NCI-H1105 treated with DMSO at 0.1 percent for 48 hours (cell line): ENCODE results near the gene BBS9.

Source experiments
- DNase-seq: peaks from one replicate; lab custom pipeline; 2025; lab: John Stamatoyannopoulos, UW

The BBS9 gene

DNA sequence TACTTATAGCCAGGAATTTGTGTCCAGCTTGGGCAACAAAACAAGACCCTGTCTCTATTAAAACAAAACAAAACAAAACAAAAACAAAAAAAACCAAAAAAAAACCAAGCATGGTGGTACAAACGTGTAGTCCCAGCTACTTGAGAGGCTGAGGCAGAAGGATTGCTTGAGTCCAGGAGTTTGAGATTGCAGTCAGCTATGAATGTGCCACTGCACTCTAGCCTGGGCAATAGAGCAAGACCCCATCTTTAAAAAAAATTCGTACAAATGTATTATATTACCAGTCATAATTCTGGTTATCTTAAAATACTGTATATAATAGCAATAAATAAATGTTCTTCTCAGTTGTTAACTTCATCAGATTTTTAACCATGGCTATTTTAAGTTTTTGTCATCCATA is 2.3 kb upstream of the BBS9 start:
- no peak for DNase-seq

DNA sequence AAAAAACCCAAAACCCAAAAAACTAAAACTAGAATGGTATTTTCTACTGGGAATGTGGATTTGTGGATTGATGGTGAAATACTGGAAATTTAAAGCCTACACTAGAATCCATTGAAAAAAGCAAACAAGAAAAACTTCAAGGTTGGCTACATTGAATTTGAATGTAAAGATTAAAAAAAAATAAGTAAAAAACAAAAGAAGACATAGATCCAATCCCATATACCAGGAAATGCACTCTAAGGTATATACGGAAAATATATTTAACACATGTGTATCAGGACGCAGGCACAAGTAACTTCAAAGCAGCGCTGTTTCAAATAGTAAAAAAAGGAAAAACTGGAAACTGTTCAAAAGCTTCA is 754 bp upstream of the BBS9 start:
- no peak for DNase-seq

DNA sequence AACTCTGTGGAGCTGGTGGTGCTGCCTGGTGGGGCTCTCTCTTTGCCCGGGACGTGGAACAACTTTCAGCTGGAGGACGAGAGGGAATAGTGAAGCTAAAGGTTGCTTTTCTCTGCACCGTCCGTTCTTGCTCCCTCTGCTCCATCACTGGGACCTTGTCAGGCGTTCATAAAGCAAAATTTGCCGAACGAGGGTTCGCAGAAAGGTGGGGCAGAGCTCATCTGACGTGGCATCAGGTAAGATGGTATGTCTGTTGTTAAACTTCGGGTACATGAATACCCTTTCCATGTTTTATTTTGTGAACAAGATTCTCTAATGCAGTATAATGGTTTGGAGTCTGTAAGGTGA is 416 bp downstream of the BBS9 start:
- DNase-seq, result peak; percentile 29

DNA sequence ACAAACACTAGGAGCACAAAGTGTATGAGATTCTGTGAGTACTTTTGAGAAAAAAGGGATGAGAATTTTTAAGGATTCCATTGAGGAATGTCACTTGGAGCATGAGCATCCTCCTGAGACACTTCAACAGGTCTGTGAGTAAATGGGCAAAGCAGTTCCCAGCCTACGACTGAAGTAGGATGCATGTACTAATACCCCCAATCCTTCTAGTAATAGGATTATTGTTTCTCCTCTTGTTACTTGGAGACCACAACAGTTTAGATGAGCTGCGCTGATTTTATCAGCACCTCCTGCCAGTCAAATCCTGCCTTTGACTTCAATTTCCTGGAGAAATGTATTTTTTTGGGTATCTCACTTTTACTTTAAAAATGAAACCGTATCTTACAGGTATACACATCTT is 820 bp downstream of the BBS9 start:
- no peak for DNase-seq

DNA sequence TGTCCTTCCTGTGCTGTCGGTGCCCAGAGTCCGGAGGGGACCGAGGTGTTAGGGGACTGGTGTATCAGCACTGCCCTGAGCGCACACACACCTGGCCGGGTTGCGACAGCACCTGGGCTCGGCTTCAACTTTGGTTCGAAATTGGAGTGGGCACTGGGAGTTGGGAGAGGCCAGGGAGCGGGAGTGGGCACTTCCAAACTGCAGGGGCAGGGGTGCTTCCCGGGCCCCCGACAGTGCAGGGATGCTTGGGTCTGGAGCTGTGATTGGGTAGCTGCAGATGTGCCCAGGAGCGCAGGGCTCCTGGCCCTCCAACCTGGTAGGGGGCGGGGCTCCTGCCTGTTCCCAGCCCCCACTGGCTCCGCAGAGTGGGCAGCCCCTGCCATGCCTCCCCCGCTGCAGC is 7.7 kb downstream of the BBS9 start:
- DNase-seq, result no peak

DNA sequence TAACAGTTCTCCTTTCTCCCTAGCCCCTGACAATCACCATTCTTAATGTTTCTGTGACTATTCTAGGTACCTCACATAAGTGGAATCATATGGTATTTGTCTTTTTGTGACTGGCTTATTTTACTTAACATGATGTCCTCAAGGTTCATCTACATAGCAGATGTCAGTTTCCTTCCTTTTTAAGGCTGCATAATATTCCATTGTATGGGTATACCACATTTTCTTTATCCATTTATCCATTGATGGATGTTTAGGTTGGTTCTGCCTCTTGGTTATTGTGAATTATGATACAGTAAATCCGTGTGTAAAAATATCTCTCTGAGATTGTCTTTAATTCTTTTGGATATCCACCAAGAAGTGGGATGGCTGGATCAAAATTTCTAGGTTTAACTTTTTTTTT is 13.2 kb downstream of the BBS9 start:
- no peak for DNase-seq

DNA sequence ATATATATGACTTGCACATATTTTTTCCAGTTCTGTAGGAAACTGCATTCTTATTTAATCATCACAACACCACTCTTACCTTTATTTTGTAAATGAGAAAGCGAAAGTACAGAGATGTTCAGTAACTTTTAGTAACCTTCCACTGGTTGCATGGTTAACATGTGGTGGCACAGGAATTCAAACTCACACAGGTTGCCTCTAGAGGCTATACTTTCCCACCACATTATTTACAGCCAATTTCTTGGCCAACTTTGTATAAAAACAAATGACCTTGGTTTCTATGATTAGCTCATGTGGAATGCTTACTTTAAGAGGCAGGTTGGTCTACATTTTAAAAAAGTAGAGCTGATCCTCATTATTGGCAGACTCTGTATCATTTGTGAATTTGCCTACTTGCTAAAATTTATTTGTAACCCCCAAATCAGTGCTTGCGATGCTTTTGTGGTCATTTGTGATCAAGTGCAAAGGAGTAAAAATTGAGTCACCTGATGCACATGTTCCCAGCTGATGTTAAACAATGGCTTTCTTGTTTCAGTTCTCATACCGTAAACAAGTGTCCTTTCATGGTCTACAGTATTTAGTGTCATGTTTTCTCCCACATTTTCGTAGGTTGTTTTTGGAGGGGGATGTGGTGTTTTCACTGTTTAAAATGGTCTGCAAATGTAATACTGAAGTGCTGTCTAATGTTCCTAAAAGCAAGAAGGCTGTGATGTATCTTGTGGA is 14.8 kb downstream of the BBS9 start:
- no peak for DNase-seq

DNA sequence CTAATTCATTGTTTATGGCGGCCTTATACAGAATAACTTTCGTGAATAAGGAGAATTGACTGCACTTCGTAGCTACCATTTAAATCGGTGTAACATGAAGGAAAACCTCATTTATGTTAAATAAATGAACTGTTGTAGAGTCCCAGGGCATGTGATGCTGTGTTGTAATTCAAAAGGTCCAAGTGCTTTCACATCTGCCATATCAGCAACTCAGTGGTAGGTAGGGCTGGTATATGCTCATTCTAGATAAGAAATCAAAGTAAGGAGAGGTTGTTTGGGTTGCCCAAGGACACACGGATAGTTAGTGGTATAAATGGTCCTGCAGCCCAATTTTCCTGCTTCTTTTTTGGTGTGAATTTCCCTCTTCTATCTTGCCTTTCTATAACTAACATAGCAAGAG is 15.8 kb downstream of the BBS9 start:
- DNase-seq, result no peak

DNA sequence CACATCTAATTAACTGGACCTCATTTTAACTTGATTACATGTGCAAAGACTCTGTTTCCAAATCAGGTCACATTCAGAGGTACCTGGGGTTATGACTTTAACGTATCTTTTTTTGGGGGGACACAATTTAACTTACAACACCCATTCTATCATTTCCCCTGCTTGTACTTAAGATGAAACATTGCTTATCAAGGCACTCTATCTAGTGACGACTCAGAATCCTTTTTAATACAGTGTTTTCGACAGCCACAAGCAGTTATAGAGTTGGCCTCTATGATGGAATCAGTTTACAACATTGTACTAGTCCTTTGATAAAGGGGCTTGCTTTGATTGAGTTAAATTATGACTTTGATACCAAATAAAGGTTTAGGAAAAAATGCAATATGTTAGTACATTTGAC is 22.7 kb downstream of the BBS9 start:
- DNase-seq, result no peak

DNA sequence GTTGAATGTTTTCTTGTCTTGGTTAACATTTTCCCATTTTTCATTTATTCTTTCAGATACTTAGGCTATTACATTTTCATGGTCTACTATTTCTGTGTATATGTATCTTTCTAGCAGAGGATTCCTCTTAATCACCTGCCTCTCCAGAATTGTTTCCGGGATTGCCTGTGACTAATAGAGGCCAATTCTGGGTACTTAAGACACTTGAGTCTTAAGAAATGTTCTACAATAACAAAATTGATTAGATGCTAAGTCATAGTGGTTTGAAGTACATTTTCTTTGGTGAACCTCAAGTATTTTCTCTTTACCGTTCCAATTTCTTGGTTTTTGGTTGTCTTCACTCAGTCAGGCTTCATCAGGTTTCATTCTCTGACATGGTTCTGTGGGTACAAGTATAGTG is 26.4 kb downstream of the BBS9 start:
- no peak for DNase-seq

DNA sequence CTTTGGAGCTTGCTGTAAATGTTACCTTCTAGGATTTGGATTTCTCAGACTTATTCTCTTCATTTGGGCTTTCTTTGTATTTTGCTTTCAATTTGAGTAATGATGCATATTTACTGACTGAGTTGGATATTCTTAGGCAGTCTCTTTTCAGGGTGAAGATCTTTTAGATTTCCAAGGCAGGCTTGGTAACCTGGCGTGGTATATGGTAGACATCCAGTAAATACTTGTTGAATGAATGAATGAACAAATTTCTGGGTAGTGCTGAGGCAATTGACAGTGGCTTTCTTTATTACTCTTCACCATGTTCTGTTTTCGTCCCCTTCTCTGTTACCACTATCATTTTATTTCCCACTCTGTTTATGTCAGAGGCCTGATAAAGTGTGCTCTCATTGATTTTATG is 27.1 kb downstream of the BBS9 start:
- DNase-seq, result no peak

DNA sequence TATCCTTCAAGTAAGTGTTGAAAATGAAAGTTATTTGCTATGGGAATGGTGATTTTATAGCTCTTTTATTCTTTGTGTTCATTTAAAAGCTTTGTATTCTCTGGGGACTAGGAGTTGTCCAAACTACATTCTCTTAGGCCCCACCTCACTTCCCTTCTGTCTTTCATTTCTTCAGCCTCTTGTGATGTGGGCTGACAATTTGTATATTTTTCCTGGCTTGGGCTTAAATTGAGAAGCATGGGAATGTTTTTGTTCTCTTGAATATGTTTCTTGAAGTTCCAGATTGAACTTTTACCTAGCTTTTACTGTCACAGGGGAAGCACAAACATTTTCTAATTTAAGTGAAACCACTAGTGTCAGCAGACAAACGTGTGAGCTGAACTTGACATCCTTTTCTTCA is 27.9 kb downstream of the BBS9 start:
- DNase-seq, result no peak

DNA sequence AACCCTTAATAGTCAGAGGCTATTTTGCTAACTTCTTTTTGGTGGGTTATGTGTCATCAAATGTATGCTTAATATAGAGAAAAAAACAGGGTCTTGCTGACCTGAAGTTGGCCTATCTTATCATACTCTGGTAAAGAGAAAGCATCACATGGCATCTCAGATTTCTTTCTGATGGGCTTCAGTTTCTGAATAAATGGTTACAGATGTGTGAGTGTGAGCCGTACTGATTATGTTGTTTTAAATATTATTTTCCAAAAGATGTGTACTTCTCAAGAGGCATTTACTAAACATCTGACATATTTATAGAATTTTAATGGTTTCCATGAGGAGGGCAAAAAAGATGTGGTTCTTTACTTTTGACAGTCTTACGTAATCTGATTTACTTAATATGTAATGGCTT is 28.4 kb downstream of the BBS9 start:
- DNase-seq, result no peak

DNA sequence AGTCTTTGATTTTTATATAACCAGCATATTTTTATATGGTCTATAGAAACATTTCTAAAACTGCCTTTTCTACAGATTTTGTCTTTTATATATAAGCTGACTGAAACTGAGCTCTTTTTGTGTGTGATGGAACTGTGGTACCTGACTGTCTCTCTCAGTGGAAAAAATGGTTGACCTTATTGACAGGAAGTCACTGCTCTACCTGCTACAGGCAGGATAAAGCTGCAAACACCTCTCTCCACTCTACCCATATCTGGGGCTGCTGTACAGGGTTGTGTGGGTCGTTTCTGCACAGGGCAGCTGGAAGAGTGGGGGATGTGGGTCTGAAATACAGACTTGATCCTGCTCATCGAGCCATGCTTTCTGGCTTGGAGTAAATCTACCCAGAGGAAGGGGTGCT is 48.5 kb downstream of the BBS9 start:
- DNase-seq, result no peak

DNA sequence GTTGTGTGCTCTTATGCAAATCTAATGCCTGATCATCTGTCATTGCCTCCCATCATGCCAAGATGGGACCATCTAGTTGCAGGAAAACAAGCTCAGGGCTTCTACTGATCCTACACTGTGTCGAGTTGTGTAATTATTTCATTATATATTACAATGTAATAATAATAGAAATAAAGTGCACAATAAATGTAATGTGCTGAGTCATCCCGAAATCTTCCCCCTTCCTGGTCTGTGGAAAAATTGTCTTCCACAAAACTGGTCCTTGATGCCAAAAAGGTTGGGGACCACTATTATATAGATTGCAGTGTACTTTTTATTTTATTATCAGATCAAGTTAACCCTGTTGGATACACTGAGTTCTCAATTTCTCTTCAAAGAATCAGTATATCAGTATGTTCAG is 50.2 kb downstream of the BBS9 start:
- no peak for DNase-seq

DNA sequence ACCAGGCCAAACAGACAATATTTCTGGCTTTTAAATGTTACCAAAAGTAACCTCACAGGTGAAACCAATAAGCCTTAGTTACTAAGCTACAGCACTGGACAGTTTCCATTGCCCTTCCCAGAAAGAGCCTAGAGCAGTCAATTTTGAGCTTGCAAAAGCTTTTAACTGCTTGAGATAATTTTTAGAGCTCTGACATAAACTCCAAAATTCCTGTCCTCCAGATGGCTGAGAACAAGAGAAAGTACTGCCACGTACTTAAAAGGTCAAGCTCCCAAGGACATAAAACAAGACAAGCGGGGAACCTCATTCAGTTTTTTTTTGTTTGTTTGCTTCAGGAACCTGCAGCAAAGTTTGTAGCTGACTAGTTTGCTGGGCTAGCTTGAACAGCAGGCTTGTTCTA is 54.1 kb downstream of the BBS9 start:
- DNase-seq, result no peak

DNA sequence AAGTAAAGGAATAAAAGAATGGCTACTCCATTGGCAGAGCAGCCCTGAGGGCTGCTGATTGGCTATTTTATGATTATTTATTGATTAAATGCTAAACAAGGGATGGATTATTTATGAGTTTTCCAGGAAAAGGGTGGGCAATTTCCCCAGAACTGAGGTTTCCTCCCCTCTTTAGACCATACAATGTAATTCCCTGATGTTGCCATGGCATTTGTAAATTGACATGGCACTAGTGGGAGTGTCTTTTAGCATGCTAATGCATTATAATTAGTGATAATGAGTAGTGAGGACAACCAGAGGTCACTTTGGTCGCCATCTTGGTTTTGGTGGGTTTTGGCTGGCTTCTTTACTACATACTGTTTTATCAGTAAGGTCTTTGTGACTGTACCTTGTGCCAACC is 55.5 kb downstream of the BBS9 start:
- DNase-seq, result no peak

DNA sequence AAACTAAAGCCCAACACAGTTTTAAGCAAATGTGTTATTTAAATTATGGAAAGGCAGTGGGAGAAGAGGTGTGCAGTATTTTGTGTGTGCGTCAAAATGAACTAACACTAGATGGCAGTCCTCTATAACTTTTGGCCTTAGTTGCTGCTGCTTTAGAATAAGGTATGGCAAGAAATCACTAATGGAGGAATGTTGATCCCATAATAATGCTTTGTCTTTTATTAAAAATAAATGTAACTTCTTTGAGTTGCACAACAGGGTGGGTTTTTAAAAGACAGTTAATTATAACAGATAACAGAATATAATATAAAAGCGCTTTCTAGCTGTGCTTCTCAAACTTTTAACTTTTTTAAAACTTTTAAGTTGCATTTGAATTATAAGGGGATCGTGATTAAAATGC is 56.4 kb downstream of the BBS9 start:
- DNase-seq, result peak; percentile 67

DNA sequence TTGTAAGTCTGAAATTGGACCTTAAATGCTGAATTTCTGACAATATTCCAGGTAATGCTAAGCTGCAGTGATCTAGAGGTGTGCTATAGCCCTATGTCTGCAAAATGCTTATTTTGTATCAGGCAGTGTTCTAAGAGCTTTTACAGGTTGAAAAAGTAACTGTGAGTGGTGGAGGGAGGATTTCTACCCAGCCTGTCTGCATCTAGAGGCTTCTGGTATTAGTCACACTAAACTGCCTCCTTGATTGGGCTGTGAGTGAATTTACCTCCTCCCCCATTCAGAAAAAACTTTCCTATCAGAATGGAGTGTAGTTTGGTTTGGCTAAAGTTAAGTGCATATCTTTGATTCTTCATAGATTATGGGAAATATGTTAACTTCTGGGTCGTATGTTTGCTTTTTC is 56.8 kb downstream of the BBS9 start:
- no peak for DNase-seq

DNA sequence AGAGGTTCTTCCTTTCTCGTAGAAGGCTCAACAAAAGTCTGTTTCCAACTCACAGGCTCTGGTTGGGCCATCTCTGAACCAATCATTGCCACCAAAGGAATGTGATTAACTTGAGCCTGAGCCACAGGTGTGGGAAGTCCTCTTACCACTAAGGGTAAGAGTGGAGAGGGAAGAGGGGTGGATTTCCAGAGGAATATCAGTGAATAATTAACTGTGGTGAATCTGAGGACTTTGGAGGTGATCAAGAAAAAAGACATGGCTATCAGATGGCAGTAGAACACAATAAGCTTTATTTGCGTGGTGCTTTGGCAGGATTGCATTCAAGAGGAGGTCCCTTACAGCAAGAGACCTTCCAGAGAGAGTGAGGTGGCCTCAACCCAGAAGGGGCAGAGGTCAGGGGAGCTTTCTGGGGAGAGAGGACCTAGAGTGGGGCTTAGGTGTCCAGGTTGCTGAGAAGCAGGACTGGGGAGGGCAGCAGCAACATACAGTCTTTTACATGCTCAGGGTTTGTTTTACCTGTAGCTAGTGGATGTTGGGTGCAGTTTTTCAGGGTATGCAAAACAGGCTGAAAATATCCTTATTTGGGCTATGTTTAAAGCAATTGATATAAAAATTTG is 61.4 kb downstream of the BBS9 start:
- no peak for DNase-seq

DNA sequence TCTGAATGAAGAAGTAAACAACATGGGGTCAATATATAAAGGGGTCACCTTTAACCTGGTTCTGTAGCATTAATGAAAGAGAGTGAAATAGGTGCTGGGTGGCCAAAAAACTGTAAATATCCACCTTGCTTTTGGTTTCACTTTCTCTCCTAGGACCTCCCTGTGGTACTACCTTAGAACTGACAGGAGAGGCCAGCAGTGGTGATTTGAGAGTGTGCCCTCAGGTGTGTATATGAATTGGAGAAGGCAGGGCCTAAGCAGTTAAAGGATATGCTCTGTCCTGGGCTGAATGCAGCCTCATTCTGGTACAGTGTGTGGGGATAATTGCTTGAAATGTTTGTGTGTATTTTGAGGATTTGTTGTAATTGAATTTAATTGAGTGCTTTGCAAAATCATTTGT is 62.0 kb downstream of the BBS9 start:
- no peak for DNase-seq

DNA sequence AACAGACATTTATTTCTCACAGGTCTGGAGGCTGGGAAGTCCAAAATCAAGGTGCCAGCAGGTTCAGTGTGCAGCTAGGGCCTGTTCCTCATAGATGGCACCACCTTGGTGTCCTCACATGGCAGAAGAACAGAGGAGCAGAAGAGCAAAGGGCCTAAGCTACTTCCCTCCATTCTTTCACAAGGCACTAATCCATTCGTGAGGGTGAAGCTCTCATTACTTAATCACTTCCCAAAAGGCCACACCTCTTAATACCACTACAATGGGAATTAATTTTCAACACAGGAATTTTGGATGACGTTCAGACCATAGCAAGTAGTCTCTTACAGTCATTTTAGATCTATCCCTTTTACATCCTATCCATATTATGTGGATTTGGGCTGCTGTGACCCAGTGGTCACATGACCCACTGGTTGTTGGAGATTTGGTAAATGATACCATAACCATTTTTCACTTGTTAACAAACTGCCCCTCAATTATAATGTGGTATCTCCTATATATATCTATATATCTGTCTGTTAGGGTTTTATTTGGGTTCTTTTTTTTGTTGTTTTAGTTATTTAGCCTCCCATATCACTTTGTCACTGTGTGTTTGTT is 63.4 kb downstream of the BBS9 start:
- DNase-seq, result no peak

DNA sequence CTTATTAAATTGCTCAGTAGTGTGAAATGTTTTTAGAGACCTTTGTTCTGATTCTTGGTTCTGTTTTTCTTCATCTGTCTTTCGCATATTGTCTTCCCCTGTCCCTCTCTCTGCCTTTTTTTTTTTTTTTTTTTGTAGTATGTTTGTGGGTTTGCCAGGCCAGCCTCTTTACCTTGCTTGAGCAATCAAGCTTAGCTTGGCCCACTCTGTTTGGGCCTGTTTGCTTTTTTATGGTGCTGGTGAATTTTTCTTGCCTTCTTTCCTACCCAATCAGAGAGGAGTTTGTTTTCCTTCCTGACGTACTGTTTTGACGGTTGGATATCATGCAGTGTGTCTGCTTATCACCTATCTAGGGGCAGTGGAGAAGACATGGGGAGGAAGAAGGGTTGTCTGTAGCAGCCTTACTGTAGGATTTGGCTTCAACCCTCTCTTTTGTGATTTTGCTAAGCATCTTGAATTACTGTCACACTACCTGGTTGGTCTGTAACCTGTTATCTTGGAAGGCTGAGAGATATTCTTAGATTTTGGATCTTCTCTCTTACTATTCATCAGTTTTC is 64.0 kb downstream of the BBS9 start:
- no peak for DNase-seq

DNA sequence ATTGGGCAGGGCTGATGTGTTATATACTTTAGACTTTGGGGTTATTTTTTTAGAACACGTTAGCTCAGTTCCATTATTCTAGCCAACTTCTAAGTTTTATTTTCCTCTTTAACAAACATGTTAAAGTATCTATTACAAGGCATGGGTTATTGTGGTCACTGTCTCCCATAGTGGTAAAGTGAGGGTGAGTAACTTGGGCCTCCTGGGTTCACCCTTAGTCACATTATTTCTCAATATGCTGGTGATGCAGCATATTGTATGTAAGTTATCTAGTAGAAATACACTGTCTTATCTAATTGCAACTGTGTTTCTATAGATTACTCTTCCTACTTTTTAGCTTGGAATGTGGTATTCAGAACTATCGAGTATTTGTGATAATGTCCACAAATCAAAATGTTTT is 65.9 kb downstream of the BBS9 start:
- no peak for DNase-seq
